Prostate gland (tissue), 2 donors: ENCODE results near the gene PDXK. TPM values are rescaled to one million over a fixed set of nuclear protein-coding genes. Genes with fewer than 3 reads are reported as not detected.

Experiments used
- DNase-seq: peaks from one replicate; pipeline ENCODE4 v3.0.0-alpha.2; 2019; ENCODE audit warnings: low spot score
- H3K27ac ChIP-seq, 2 donors: fragments of 200-600 bp; sonication (generic); 2 replicates each; pipeline ENCODE4 v1.5.1; 2017 to 2019
- H3K27me3 ChIP-seq: fragments of 200-600 bp; sonication (generic); replicated peaks from 2 replicates; pipeline ENCODE4 v1.5.1; 2019; ENCODE audit not compliant: insufficient read depth
- H3K36me3 ChIP-seq, 2 donors: fragments of 200-600 bp; sonication (generic); 1 replicate in 1 of 2; 2 replicates in 1 of 2; pipeline versions ENCODE4 v1.5.1 to v1.8.1; 2017 to 2019
- H3K4me1 ChIP-seq: fragments of 200-600 bp; sonication (generic); replicated peaks from 2 replicates; pipeline ENCODE4 v1.5.1; 2019
- H3K4me3 ChIP-seq, 2 donors: fragments of 200-600 bp; sonication (generic); 2 replicates each; pipeline ENCODE4 v1.5.1; 2017 to 2019
- H3K9me3 ChIP-seq: fragments of 200-600 bp; sonication (generic); 2 replicates; pipeline ENCODE4 v1.5.1; 2017
- POLR2A ChIP-seq: fragments of 450-650 bp; IDR thresholded peaks from one replicate; pipeline ENCODE4 v1.6.1; 2016; ENCODE audit warnings: antibody characterized with exemption, mild to moderate bottlenecking
- POLR2AphosphoS5 ChIP-seq: sonication (generic); formaldehyde crosslinking; IDR thresholded peaks from one replicate; pipeline ENCODE4 v1.6.1; 2017; ENCODE audit warnings: antibody characterized with exemption
- WGBS: methylation state at CpG from one replicate; pipeline ENCODE4 v1.1.5; 2018; 5-methylcytosine and 5-hydroxymethylcytosine counted together
- intact Hi-C: fragments of 100-400 bp; cut with DNase I; formaldehyde crosslinking; loops from one replicate; pipeline ENCODE4 v1.14.2; 2022
- total RNA-seq, 2 donors: library from RNA; depleted of rRNA; stranded (reverse); fragments of >200 nt; gene quantifications; one replicate each; pipeline ENCODE4 v1.1.0, GENCODE V29; 2016
- TF ChIP-seq, protein P1 (sequence below), 4 experiments: fragments of 200-600 bp in 2 of 4; fragments of 450-650 bp in 2 of 4; sonication (generic) in 2 of 4; IDR thresholded peaks; 1 replicate in 3 of 4; 2 replicates in 1 of 4; pipeline ENCODE4 v1.5.1; 2016 to 2019; ENCODE audit warnings: antibody characterized with exemption in 4 of 4, mild to moderate bottlenecking in 2 of 4, moderate library complexity in 2 of 4

The PDXK gene
- total RNA-seq, 2 donors from 2014 or later: 61.4 to 161 TPM

DNA sequence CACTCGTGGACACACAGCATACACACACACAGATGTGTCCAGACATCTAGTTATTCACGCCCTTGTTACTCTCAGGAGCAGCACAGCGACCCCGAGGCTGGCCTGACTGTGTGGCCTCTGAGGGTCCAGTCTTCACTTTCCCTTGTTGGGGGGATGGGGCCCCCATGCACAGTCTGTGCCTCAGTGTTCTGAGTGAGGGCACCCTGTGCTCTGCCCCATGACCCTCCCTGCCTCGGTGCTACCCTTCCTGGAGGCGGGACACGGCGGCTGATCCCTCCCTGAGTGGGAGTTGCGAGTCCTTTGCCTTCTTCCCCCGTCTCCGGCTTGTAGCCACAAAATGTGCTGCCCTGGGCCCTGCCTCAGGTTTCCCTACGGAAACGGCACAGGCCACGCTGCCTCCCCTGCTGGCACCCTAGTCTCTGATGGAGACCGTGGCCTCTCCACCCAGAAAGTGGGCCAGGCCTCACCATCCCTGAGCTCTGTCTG, 48.6 kb downstream of the PDXK start:
- Histone ChIP-seq H3K27ac (no peak overlapping the region), H3K36me3 (no peaks in the 10 kb centered on the region), H3K27me3 (no peaks in the 10 kb centered on the region), H3K4me3 (no peak overlapping the region), H3K9me3 (no peaks in the 10 kb centered on the region), H3K4me1 (no peaks in the 10 kb centered on the region)
- DNase-seq: no peak
- WGBS: 81% methylated on average over 15 of the region's 15 CpGs
- intact Hi-C loops: no loop called here
- TF ChIP-seq POLR2A (no peak), POLR2AphosphoS5 (no peak)
- TF ChIP-seq, protein P1, sequence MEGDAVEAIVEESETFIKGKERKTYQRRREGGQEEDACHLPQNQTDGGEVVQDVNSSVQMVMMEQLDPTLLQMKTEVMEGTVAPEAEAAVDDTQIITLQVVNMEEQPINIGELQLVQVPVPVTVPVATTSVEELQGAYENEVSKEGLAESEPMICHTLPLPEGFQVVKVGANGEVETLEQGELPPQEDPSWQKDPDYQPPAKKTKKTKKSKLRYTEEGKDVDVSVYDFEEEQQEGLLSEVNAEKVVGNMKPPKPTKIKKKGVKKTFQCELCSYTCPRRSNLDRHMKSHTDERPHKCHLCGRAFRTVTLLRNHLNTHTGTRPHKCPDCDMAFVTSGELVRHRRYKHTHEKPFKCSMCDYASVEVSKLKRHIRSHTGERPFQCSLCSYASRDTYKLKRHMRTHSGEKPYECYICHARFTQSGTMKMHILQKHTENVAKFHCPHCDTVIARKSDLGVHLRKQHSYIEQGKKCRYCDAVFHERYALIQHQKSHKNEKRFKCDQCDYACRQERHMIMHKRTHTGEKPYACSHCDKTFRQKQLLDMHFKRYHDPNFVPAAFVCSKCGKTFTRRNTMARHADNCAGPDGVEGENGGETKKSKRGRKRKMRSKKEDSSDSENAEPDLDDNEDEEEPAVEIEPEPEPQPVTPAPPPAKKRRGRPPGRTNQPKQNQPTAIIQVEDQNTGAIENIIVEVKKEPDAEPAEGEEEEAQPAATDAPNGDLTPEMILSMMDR (IDR thresholded peaks at IDR 0.05): no peak

DNA sequence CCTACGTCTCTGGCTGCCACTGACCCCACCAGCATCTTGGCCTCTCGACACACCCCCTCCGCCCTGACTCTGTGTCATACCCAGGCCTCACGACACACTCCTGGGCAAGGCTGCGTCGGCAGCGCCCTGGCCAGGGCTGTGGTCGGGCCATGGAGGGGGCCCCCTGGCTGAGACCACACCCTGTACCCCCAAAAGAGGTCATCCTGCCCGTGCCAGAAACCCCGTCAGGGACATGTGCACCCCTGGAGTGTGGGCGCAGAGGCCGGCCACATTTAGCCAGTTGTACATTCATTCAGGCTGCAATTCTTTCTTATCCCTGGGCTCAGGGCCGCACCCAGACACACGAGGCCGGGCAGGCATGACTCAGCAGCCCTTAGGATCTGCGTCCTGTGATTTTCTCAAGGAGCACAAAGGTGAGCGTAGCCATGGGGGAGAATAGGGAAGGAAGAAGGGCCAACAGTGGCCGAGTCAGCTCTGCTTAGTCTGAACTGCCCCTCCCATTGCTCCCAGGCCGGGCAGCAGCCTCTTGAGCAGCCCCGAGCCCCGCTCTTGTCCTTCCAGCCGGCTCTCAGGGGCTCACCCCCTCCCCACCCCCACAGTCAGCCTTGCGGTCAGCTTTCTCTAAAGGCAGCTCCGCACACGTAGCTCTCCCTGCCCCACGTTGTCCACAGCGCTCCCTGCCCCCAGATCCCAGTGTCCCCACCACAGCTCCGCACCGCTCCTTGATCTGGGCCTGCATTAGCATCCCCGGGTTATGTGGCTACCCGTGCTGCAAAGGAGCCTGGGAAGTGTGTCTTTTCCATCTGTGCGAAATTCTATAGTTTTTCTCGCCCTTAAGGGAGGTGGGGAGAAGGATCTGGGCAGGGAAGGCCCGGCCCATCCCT, 49.3 kb downstream of the PDXK start:
- Histone ChIP-seq H3K4me3 (no peak overlapping the region), H3K4me1 (no peaks in the 10 kb centered on the region), H3K36me3 (no peaks in the 10 kb centered on the region), H3K27ac (no peak overlapping the region), H3K27me3 (no peaks in the 10 kb centered on the region), H3K9me3 (no peaks in the 10 kb centered on the region)
- TF ChIP-seq POLR2A (peak; percentile 21), POLR2AphosphoS5 (no peak)
- WGBS: 66% methylated on average over 34 of the region's 34 CpGs
- intact Hi-C loops: no loop called here
- no peak for DNase-seq

DNA sequence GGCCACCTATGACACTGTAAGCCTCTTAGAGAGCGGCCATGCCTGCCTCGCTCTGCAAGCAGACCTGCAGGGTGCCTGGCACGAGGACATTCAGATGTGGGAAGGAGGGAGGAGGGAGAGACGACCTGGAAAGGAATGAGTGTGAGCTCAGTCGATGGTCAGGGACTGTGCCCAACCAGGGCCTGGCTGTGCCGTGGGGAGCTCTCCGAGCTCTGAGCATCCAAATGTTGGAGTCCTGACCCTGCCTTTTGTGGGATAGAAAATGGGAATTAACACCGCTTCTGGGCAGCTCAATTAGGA, 49.9 kb downstream of the PDXK start:
- intact Hi-C loops: no loop called here
- no peak overlapping the region for H3K4me3 ChIP-seq
- DNase-seq: no peak
- H3K9me3 ChIP-seq: no peaks in the 10 kb centered on the region
- no peak for TF ChIP-seq POLR2AphosphoS5
- no peak for TF ChIP-seq POLR2A
- TF ChIP-seq, protein P1 (IDR thresholded peaks at IDR 0.05): no peak
- no peaks in the 10 kb centered on the region for H3K36me3 ChIP-seq
- no peaks in the 10 kb centered on the region for H3K4me1 ChIP-seq
- WGBS: 64% methylated on average over 8 of the region's 8 CpGs
- no peak overlapping the region for H3K27ac ChIP-seq
- no peaks in the 10 kb centered on the region for H3K27me3 ChIP-seq

DNA sequence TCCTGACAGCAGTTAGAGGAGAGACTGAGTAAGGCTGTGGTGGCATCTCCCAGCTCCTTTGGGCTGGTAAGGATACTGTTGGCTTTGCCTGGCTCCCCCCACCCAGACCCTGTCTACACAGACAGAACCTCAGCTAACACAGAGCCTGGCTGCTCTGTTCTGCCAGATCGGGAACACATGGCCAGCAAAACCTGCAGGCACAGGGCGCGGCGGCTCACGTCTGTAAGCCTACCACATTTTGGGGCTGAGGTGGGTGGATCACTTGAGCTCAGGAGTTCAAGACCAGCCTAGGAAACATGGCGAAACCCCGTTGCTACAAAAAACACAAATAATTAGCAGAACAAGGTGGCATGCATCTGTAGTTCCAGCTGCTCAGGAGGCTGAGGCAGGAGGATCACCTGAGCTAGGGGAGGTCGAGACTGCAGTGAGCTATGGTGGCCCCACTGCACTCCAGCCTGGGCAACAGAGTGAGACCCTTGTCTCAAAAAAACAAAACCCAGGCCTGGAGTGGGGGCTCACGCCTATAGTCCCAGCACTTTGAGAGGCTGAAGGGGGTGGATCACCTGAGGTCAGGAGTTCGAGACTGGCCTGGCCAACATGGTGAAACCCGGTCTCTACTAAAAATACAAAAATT, 50.5 kb downstream of the PDXK start:
- H3K4me1 ChIP-seq: no peaks in the 10 kb centered on the region
- DNase-seq: no peak
- no peak overlapping the region for H3K27ac ChIP-seq
- H3K9me3 ChIP-seq: no peaks in the 10 kb centered on the region
- intact Hi-C loops: no loop called here
- H3K4me3 ChIP-seq: no peak overlapping the region
- WGBS: 90% methylated on average over 11 of the region's 11 CpGs
- H3K36me3 ChIP-seq: no peaks in the 10 kb centered on the region
- H3K27me3 ChIP-seq: no peaks in the 10 kb centered on the region
- TF ChIP-seq POLR2AphosphoS5 (no peak), POLR2A (no peak)
- TF ChIP-seq, protein P1 (IDR thresholded peaks at IDR 0.05): no peak

DNA sequence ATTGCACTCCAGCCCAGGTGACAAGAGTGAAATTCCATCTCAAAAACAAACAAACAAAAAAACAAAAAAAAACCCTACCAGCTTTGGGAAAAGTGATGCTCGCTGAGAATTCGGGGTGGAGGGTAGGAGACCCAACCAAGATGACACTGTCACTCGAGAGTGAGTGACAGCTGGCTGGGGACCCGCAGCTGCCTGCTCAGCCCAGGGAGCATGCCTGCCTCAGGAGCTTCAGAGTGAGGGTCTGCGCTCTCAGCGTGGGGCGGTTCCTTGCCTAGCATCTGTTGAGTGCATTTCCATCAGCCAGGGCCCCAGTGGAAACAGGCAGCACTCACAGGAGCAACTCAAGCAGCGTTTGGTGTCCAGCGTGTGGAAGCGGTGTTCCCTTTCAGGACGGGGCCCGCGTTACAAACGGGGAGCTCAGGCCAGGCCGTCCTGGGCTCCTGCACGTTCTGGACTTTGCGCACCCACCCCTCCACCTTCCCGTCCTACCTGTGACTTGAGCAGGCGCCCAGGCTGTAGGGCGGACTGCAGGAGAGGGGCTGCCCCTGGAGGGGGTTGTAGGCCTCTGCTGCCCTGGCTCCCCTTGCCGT, 51.2 kb downstream of the PDXK start:
- Histone ChIP-seq H3K36me3 (no peaks in the 10 kb centered on the region), H3K27ac (no peak overlapping the region), H3K4me1 (no peaks in the 10 kb centered on the region), H3K9me3 (no peaks in the 10 kb centered on the region), H3K27me3 (no peaks in the 10 kb centered on the region), H3K4me3 (no peak overlapping the region)
- TF ChIP-seq, protein P1 (IDR thresholded peaks at IDR 0.05): no peak
- no peak for TF ChIP-seq POLR2AphosphoS5
- DNase-seq: no peak
- WGBS: 88% methylated on average over 21 of the region's 21 CpGs
- intact Hi-C loops: no loop called here
